PFSK-1 (cell line): ENCODE data around the gene CMYA5.

ENCODE experiments used
- FOXP2 ChIP-seq: optimal IDR thresholded peaks from 2 replicates; pipeline ENCODE3; 2011; ENCODE audit warnings: borderline replicate concordance, control low read depth, inconsistent platforms; ENCODE audit not compliant: insufficient read depth; ENCODE audit errors: extremely low read length, extremely low read depth
- POLR2AphosphoS5 ChIP-seq: IDR thresholded peaks from 2 replicates; pipeline ENCODE4 v1.6.1; 2012; ENCODE audit warnings: low read depth, mild to moderate bottlenecking, control low read depth, low read length, moderate library complexity
- SIN3A ChIP-seq: IDR thresholded peaks from 2 replicates; pipeline ENCODE4 v1.6.1; 2012; ENCODE audit warnings: mild to moderate bottlenecking, low read length, moderate library complexity, borderline replicate concordance; ENCODE audit not compliant: insufficient read depth
- TAF1 ChIP-seq: IDR thresholded peaks from 2 replicates; pipeline ENCODE4 v1.6.1; 2012; ENCODE audit warnings: low read length, control low read depth, borderline replicate concordance; ENCODE audit not compliant: insufficient read depth
- TF ChIP-seq, protein P1 (sequence below), 2 experiments: IDR thresholded peaks; 2 replicates each; pipeline versions ENCODE4 v1.6.1 to v1.8.0; 2011 to 2012; ENCODE audit warnings: low read depth in 2 of 2, low read length in 2 of 2, control low read depth in 1 of 2, inconsistent platforms in 1 of 2, mild to moderate bottlenecking in 1 of 2, moderate library complexity in 1 of 2; ENCODE audit not compliant: insufficient read depth in 1 of 2

Gene CMYA5

DNA sequence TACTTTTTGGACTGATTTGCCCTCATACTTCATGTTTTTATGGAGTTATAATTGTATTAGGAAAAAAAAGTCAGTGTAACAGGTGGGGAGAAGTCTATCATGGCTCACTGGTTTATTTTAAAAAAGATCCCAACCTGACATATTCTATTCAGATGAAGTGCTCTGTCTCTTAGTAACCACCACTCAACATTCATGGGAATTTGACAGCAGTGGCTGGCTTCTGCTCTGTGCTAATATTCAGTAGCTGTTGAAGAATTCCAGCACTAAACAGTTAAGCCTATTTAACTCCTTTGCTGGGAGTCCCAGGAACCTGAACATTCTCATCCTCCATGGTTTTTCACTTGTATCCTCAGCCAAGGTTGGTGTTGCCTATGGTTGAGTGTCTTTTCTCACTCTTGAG, 23.1 kb downstream of the CMYA5 start:
- TF ChIP-seq FOXP2 = no peak
- no peak for TF ChIP-seq POLR2AphosphoS5
- no peak for TF ChIP-seq SIN3A
- TF ChIP-seq, protein P1, sequence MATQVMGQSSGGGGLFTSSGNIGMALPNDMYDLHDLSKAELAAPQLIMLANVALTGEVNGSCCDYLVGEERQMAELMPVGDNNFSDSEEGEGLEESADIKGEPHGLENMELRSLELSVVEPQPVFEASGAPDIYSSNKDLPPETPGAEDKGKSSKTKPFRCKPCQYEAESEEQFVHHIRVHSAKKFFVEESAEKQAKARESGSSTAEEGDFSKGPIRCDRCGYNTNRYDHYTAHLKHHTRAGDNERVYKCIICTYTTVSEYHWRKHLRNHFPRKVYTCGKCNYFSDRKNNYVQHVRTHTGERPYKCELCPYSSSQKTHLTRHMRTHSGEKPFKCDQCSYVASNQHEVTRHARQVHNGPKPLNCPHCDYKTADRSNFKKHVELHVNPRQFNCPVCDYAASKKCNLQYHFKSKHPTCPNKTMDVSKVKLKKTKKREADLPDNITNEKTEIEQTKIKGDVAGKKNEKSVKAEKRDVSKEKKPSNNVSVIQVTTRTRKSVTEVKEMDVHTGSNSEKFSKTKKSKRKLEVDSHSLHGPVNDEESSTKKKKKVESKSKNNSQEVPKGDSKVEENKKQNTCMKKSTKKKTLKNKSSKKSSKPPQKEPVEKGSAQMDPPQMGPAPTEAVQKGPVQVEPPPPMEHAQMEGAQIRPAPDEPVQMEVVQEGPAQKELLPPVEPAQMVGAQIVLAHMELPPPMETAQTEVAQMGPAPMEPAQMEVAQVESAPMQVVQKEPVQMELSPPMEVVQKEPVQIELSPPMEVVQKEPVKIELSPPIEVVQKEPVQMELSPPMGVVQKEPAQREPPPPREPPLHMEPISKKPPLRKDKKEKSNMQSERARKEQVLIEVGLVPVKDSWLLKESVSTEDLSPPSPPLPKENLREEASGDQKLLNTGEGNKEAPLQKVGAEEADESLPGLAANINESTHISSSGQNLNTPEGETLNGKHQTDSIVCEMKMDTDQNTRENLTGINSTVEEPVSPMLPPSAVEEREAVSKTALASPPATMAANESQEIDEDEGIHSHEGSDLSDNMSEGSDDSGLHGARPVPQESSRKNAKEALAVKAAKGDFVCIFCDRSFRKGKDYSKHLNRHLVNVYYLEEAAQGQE (IDR thresholded peaks at IDR 0.05; ENCODE audit: insufficient read depth in 1 of 2, low read depth in 2 of 2, low read length in 2 of 2) = no peak
- no peak for TF ChIP-seq TAF1

DNA sequence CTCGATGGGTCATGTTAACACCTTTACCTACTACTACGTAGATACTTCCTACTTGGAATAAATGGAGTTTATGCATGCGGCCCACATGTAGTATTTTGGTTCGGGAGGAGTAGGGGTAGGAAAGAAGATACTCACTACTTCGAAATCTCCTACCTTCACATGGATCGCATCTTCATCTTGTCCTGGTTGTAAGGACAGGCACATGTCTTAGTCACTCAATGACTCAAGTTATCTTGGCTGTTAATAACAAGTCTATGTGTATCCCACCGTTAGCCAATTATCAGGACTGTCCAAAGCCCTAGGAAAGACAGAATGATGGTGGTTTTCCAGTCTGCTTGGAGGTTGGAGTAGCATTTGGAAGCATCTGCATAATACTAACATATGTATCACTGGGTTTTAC, 24.1 kb downstream of the CMYA5 start:
- TF ChIP-seq POLR2AphosphoS5 (no peak), TAF1 (no peak), FOXP2 (no peak)
- TF ChIP-seq, protein P1 (IDR thresholded peaks at IDR 0.05; ENCODE audit: insufficient read depth in 1 of 2, low read depth in 2 of 2, low read length in 2 of 2) = no peak

DNA sequence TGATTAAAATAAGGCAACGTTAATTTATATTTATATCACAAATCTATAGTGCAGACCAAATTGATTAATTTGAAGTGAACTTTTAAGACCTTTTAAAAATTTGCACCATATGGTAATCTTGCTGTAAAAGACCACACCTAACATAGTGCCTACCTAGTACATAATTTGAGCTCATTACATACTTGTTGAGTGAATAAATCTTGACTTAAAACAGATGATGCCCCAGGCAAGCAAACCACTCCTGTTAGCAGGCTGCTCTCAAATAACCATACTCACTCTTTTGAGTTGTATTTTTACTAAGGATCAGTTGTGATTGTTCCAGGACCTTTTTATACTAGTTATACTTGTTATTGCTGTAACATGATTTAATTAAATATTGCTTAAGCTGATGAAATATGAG, 27.2 kb downstream of the CMYA5 start:
- TF ChIP-seq SIN3A (no peak), TAF1 (no peak), POLR2AphosphoS5 (no peak), FOXP2 (no peak)
- TF ChIP-seq, protein P1 (IDR thresholded peaks at IDR 0.05; ENCODE audit: insufficient read depth in 1 of 2, low read depth in 2 of 2, low read length in 2 of 2) = no peak

DNA sequence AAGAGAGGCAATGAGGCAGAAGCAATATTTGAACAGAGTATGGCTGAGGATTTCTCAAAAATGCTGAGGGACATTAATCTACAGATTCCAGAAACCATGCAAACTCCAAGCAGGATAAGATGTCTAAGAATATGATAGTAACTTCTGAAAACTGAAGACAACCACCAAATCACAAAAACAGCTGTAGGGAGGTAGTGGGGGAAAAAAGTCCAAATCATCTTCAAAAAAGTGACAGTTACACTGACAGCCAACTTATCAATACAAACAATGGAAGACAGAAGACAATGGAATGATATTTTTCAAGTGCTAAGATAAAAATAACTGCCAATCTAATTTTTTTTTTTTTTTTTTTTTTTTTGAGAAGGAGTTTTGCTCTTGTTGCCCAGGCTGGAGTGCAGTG, 30.5 kb downstream of the CMYA5 start:
- no peak for TF ChIP-seq TAF1

DNA sequence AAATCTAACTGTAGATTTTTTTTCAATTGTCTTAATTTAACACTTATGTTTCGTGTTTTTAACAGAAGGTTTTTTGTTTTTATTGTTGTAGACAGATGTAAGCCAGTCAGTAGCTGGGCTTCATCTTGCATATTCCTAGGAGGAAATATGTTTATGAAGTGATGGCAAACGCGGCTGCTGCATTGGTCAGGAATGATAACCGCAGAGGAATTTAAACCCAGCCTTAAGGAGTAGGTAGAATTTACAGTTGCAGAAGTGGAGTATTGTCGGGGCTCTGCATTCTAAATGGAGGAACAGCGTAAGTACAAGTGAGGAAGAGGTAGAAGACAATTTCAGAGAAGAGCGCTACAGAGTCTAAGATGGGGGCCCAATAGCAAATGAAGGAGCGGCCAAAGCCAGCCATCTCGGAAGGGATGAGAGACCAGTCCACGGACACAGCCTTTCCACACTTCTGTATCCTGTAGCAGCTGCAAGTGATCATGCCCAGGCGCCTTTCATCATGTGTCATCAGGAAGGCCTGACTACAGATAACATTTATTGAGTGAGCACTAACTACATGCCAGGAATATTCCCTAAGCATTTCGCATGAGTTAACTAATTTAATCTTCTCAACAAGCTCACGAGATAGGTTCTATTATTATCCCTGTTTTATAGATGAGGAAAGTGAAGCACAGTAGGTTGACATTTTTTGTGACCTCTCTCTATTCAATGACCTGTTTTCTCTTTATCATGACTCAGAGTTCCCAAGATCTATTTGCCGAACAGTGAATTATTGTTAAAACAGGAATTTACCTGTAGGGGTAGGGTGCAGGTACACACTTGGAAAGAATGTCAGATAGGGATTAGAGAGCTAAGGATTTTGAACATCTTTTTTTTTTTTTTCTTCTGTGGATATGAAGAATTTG, 38.1 kb downstream of the CMYA5 start:
- TF ChIP-seq, protein P1 (IDR thresholded peaks at IDR 0.05; ENCODE audit: insufficient read depth in 1 of 2, low read depth in 2 of 2, low read length in 2 of 2) = no peak
- no peak for TF ChIP-seq FOXP2
- TF ChIP-seq TAF1 = no peak
